Left lung (tissue), 10 donors: ENCODE results near the gene KLHL22. TPM values are rescaled to one million over a fixed set of nuclear protein-coding genes. Genes with fewer than 3 reads are reported as not detected.

Source experiments
- ATAC-seq: fragments of 200-7000 bp; cut with Tn5 transposase; one replicate; pipeline ENCODE4 v1.9.1; 2020; ENCODE audit warnings: moderate library complexity
- DNase-seq, 4 donors: peaks; one replicate each; pipeline ENCODE4 v3.0.0-alpha.2; 2013 to 2020
- H3K27ac ChIP-seq, 2 donors: fragments of 200-600 bp; sonication (generic) in 1 of 2; one replicate each; pipeline versions ENCODE4 v1.5.0 to v1.8.0; 2020 to 2021
- H3K27me3 ChIP-seq, 2 donors: fragments of 200-600 bp; sonication (generic) in 1 of 2; one replicate each; pipeline versions ENCODE4 v1.5.0 to v1.8.0; 2020 to 2021
- H3K36me3 ChIP-seq, 2 donors: fragments of 200-600 bp; sonication (generic) in 1 of 2; one replicate each; pipeline versions ENCODE4 v1.5.0 to v1.8.0; 2020 to 2021
- H3K4me1 ChIP-seq, 2 donors: fragments of 200-600 bp; one replicate each; pipeline ENCODE4 v1.8.0; 2021
- H3K4me3 ChIP-seq, 2 donors: fragments of 200-600 bp; sonication (generic) in 1 of 2; one replicate each; pipeline versions ENCODE4 v1.5.0 to v1.8.0; 2020 to 2021; ENCODE audit warnings: mild to moderate bottlenecking in 1 of 2
- H3K9me3 ChIP-seq, 2 donors: fragments of 200-600 bp; sonication (generic) in 1 of 2; one replicate each; pipeline versions ENCODE4 v1.5.0 to v1.8.0; 2020 to 2021
- CTCF ChIP-seq, 2 donors: fragments of 200-600 bp; sonication (generic) in 1 of 2; IDR thresholded peaks; one replicate each; pipeline versions ENCODE4 v1.5.0 to v1.8.0; 2021; ENCODE audit warnings: antibody characterized with exemption in 2 of 2
- intact Hi-C, 2 donors: fragments of 100-400 bp; cut with DNase I; formaldehyde crosslinking; loops; one replicate each; pipeline versions ENCODE4 v1.11.2 to v1.14.2; 2022
- polyA plus RNA-seq, 6 donors: library from polyadenylated mRNA; unstranded; fragments of 120-200 nt; gene quantifications; one replicate each; pipeline ENCODE4 v1.2.1, GENCODE V29; 2013; ENCODE audit not compliant: insufficient read length in 6 of 6
- total RNA-seq, 2 donors: library from RNA; stranded (reverse); fragmentation: NEBNext Ultra II Directional; extraction: Animal tissue kit (Norgen Biotek cat#: 25700); gene quantifications; one replicate each; pipeline ENCODE4 v1.2.1, GENCODE V29; 2021
- donor health status: DM: no; HTN: yes; CAD: no.
- donor health status: DM: no; HTN: no; CAD: no.

The KLHL22 gene
- total and polyA plus RNA-seq, 8 donors = 22.0 to 38.6 (median 34.1) TPM

GRCh38 chr22:20497426-20497825, 1.8 kb upstream of the KLHL22 start:
- DNase-seq (no peak), ATAC-seq (no peak)
- Histone ChIP-seq H3K4me1 (peaks cover 11 to 25% of the 10 kb centered on the region in 2 donors), H3K4me3 (no peak overlapping the region), H3K9me3 (no peaks in the 10 kb centered on the region), H3K27ac (no peak overlapping the region), H3K36me3 (peaks cover 0 to 15% of the 10 kb centered on the region in 2 donors), H3K27me3 (no peaks in the 10 kb centered on the region)
- intact Hi-C loops = loop anchor here in 1 of 2 donors (10.0 kb wide), 1 partner anchor 73 kb away; no protein-coding TSS in a partner anchor
- TF ChIP-seq CTCF (IDR thresholded peaks at IDR 0.05) = no peak

GRCh38 chr22:20495861-20496681, 476 bp upstream of the KLHL22 start:
- intact Hi-C loops = loop anchor here in 1 of 2 donors (10.0 kb wide), 1 partner anchor 71 kb away; no protein-coding TSS in a partner anchor

GRCh38 chr22:20491346-20491745, 4.2 kb downstream of the KLHL22 start:
- TF ChIP-seq CTCF (IDR thresholded peaks at IDR 0.05) = no peak
- H3K4me1 ChIP-seq = peaks cover 13 to 18% of the 10 kb centered on the region in 2 donors
- intact Hi-C loops = loop anchor here in 1 of 2 donors (10.0 kb wide), 1 partner anchor 67 kb away; no protein-coding TSS in a partner anchor

More at GRCh38 chr22:20495861-20496681, 476 bp upstream of the KLHL22 start:
- Histone ChIP-seq H3K9me3 (no peaks in the 10 kb centered on the region), H3K4me1 (peaks cover 11 to 25% of the 10 kb centered on the region in 2 donors), H3K4me3 (peak overlapping the region; percentile 72 to 73), H3K27me3 (no peaks in the 10 kb centered on the region), H3K36me3 (peaks cover 0 to 8% of the 10 kb centered on the region in 2 donors), H3K27ac (peak overlapping the region; percentile 93 to 94)
- DNase-seq (peak; percentile 89 to 99 (median 94)), ATAC-seq (peak; percentile 97)
- TF ChIP-seq CTCF (IDR thresholded peaks at IDR 0.05) = peak; percentile 76 to 82

GRCh38 chr22:20490941-20491307, 4.7 kb downstream of the KLHL22 start:
- TF ChIP-seq CTCF (IDR thresholded peaks at IDR 0.05) = no peak
- intact Hi-C loops = loop anchor here in 1 of 2 donors (10.0 kb wide), 1 partner anchor 66 kb away; no protein-coding TSS in a partner anchor
- peaks cover 13 to 18% of the 10 kb centered on the region in 2 donors for H3K4me1 ChIP-seq
- peaks cover 0 to 14% of the 10 kb centered on the region in 2 donors for H3K36me3 ChIP-seq
- no peak overlapping the region for H3K27ac ChIP-seq
- ATAC-seq (no peak), DNase-seq (no peak)
- H3K9me3 ChIP-seq = no peaks in the 10 kb centered on the region
- no peaks in the 10 kb centered on the region for H3K27me3 ChIP-seq
- H3K4me3 ChIP-seq = no peak overlapping the region

More at GRCh38 chr22:20491346-20491745, 4.2 kb downstream of the KLHL22 start:
- Histone ChIP-seq H3K27ac (no peak overlapping the region), H3K27me3 (no peaks in the 10 kb centered on the region), H3K36me3 (peaks cover 0 to 14% of the 10 kb centered on the region in 2 donors), H3K9me3 (no peaks in the 10 kb centered on the region), H3K4me3 (no peak overlapping the region)
- no peak for ATAC-seq
- no peak for DNase-seq
